Skin of body (tissue), 2 donors: ENCODE data around the gene RGL2. TPM values are rescaled to one million over a fixed set of nuclear protein-coding genes. Genes with fewer than 3 reads are reported as not detected.

Experiments
- DNase-seq: peaks from one replicate; lab custom pipeline; 2025; lab: John Stamatoyannopoulos, UW
- total RNA-seq: library from RNA; depleted of rRNA; stranded (reverse); fragments of >200 nt; gene quantifications from one replicate; pipeline ENCODE4 v1.2.3, GENCODE V29; 2014

Gene RGL2
- total RNA-seq, 1 donor from 2014 or later: 29.2 TPM

- no peak for DNase-seq
Observed at GRCh38 chr6:33316603-33317418, 18.1 kb upstream of the RGL2 start.

GRCh38 chr6:33315793-33316602 lies 17.3 kb upstream of the RGL2 start:
- no peak for DNase-seq

- DNase-seq: no peak
Observed at GRCh38 chr6:33314943-33315792, 16.4 kb upstream of the RGL2 start.

DNA sequence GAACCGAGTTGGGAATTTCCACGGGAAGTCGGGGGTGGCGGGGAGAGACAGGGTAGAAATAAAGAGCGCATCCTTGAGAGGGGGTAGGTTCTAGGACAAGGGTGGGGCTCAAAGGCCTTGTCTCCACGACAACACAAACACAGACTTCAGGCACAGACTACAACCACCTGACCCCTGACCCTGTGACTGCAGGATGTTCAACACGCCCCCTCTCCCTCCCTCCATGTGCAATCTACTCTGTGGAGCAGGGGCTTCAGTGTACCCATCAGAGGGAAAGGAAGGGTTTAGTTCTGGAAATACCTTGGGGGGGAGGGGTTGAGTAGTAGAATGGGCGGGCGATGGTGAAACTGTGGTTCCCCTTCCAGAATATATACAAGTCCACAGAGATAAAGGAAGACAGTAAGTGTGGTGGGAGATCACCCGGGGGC lies 15.8 kb upstream of the RGL2 start:
- peak; percentile 82 for DNase-seq

- DNase-seq: no peak
Observed at GRCh38 chr6:33313709-33314514, 15.2 kb upstream of the RGL2 start, which contains the start of gene TAPBP. TAPBP (minus strand) TSS chr6:33314078; CDS start chr6:33314041, 37 bp downstream.

GRCh38 chr6:33313105-33313708 lies 14.5 kb upstream of the RGL2 start:
- no peak for DNase-seq

DNA sequence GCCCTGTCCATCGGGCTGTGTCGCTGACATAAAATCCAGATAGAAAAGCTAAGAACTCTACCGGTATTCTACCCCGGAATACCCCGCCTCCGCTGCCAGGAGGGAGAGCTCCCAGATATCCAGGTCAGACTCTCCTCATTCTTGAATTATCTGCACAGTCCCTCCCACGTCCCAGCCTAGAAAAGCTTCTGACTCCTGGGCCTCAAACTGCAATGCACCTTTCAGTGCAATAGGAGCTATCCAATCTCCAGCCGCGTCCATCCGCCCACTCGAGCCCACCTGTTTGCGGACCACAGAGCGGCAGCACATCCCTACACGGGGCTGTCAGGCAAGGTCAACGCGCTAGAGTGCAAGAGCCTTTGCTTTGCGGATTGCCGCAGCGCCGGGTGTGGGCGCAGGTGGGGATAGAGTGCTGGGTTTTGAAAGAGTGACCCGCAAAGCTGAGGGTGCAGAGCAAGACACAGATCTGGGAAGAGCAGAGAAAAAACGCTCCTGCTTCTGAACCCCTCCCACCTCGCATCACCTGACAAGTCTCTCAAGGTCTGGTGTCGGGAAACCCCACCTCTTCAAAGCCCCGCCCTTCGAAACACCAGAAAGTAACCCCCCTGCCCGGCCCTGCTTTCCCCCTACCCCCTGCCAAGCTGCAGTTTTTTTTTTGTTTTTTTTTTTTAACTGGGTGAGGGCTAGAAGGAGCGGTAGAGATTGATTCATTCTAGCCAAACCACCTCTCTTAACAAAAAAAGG lies 13.8 kb upstream of the RGL2 start:
- DNase-seq: peak; percentile 58

DNA sequence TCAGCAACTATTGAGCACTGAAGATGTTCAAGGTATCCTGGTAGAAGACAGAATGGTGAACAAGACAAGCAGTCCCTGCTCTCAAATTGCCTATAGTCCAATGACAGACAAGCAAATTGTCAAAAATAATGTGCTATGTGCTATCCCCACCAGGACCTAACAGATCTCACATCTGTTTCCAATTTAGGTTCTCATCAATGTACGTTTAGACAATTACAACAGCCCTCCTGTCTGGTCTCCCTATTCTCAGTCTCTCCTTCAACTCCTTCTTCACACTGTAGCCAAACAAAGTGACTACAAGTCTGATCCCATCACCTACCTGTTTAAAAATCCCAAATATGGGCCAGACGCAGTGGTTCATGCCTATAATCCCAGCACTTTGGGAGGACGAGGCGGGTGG lies 7.6 kb upstream of the RGL2 start:
- no peak for DNase-seq

DNA sequence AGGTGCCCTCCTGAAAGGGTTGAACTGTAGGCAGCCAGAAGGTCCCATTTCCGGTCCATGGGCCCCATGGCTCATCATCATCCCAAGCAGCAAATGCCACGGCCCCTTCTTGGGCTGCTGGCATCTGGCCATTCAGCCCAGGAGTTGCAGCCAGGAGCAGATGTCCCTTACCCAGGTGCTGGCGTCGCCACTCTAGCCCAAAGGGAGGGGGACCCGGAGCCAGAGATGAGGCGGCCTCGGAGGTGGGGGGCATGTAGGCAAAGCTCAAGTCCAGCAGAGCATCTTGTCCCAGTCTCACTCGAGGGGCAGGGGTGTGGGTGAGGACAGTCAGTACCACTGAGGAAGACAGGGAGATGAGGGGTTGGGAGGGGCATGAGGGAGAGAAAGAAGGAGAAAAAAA lies 6.3 kb upstream of the RGL2 start:
- no peak for DNase-seq

- no peak for DNase-seq
Observed at GRCh38 chr6:33304216-33304615, 5.5 kb upstream of the RGL2 start.

DNA sequence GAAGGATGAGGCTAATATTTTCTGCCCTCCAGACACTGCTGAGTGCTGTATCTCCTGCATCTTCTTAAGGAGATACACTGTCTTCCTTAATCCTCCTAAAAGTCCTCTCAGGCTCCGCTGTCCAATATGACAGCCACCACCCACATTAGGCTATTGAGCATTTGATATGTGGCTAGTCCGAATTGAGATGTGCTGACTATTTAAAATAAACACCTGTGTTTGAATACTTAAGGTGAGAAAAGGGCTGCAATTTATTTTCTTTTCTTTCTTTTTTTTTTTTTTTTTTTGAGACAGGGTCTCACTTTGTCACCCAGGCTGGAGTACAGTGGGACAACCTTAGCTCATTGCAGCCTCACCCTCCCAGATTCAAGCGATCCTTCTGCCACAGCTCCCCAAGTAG lies 3.1 kb upstream of the RGL2 start:
- no peak for DNase-seq

DNA sequence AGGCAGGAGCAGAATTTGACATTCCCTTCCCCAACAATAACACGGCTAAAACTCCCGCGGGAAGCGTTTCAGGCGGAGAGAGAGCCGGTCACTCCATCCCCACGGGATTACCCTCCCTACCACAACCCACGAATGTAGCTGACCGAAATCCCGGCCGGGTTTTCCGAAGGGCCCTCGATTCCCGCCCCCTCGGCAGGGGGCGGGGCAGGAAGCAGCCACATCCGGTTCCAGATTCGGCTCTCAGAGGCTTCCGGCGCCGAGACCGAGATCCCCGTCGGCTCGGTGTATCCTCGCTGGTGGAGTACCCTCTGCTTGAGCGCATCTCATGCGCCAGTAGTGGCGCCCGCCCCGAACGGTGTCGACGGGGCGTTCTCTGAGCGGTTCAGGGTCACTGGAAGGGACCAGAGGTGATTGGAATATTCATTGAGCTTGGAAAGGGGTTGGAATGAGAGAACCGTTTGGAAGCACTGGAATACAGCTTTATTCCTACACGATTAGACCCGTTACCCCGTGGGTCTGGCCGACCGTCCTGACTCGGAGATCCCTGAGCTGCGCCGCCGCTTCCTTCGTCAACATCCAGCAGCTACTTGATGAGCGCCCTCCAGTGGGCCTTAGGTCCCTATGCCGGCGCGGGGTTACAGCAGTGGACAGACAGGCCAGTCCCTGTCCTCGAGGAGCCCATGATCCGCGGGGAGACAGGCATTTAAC lies 649 bp upstream of the RGL2 start:
- DNase-seq: peak; percentile 91

DNA sequence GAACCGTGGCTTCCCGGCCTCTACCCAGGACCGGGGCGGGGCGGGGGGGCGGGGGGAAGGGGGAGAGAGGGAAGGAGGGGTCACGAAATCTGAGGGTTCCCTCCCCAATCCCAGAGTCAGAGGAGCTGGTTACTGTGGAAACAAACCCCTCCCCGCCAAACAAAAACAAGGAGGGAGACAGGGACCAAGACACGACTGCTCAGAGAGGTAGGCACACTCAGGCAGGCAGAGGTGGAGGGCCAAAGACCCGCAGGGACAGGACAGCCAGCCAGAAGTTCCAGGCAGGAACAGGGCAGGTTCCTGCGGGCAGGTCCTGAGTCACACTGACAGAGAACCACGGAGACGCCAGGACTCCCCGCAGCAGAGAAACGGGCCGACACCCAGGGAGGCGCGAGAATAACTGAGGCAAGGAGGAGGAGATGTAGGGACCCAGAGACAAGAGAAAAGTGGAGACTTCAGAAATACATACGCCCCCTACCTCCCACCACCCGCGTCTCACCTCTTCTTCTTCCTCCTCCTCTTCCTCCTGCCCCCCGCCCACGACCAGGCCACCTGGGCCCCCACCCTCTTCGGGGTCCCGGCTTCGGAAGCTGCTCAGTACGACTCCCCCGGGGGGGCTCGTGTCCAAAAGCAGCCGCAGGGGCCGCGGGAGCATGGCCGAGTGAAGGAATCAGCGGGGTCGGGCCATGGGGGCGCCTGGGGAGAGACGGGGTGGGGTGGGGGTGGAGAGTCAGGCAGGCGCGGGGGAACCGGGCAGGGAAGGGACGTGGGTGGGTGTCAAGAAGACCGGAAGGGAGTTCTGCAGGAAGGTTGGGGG lies 578 bp downstream of the RGL2 start:
- DNase-seq: peak; percentile 86

DNA sequence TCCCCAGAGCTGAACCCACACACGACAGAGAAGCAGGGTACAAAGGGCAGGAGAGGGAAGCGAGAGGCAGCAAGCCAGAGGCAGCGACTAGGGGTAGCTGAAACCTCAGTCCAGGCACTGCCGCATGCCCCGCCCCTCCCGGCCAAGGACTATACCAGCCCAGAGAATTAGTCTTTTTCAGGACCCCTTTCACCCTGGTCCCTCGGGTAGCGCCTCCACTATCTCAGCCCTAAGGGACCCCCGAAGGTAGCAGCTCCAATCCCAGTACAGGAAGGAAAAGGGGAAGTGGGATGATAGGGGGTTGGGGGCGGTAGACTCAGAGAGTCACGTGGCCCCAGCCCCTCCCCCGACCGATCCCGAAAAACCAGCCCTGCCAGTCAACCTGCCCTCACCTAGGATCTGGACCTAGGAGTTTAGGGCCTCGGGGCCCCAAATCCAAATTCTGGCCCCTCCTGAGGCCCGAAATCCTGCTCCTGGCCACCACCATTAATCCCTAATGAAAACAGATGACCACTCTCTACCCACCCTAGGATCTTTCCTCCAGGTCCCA lies 1.3 kb downstream of the RGL2 start:
- no peak for DNase-seq

- DNase-seq: no peak
Observed at GRCh38 chr6:33296797-33297405, 1.8 kb downstream of the RGL2 start.

DNA sequence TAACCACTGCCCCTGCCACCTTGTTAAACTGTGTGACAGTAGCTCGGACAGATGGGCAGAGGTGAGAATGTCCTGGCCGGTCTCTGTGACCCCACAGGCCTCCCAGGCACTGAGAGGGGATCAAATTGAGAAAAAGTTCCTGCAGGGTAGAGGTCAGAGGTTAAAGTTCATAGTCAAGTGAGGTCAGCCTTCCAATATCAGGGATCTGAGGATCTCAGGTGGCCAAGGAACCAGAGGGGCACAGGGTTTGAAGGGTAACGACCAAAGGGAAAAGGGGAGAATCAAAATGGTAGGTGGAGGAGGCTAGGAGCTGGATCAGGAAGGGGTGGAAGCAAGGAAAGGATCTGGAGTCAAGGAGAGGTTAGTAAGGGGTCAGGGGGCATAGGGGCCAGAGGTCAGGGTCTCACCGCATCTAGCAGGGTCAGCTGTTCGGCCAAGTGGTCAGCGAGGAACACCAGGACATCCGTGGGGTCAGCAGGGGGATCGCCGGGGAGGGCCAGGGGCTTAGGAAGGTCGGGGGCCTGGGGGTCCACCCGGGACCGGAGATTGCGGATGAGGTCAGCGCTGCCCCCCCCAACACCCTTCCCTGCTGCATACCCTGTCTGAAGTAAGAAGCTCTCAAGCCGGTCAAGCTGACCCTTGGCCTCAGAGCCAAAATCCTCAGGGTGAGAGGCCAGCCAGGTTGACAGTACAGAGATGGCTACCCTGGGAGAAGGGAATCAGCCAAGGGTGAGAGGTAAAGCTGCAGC lies 2.9 kb downstream of the RGL2 start:
- DNase-seq: no peak
